HG03095 (cell line): Measurements from ENCODE around the gene CRAMP1.

Source experiments
- ATAC-seq: cut with Tn5 transposase; IDR thresholded peaks from one replicate; pipeline ENCODE4 v1.9.1; 2021; ENCODE audit warnings: moderate library complexity; ENCODE audit not compliant: unreplicated experiment

The CRAMP1 gene

DNA sequence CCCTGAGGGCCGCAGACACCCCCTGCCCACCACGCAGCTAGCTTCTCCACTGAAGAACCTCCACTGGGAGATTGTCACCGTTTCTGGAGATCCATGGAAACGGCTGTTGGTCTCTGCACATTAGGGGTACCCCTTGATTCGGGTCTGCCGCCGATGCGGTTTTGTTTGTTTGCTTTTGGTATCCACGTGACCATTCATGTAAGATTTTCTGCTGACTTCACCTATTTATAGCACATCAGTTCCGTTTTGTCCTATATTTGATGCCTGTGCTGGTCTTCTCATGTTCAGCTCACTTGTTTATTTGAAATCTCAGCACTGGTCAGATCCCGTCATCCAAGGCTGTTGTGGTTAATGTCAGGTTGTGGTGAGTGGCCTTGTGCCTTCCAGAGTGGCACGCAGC, 21.1 kb downstream of the CRAMP1 start:
- ATAC-seq: no peak

DNA sequence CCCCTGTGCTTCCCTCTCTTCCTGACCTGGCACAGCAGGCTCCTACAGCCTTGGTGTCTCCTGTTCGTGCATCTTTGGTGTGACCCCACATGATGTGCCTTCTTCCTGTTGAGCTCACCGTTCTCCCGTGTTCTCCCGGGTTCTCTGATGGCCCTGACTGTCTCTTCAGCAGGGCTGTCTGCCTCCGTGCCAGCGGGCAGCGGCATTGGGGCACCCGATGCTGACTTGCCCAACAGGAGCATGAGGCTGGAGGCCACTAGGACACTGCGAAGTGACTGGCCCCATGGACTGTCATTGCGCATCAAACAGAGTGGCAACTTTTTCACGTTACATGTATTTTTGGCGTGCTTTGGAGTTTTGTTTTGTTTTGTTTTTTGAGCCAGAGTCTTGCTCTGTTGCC, 22.4 kb downstream of the CRAMP1 start:
- no peak for ATAC-seq

- ATAC-seq: no peak
Observed at GRCh38 chr16:1635070-1635469, 22.9 kb downstream of the CRAMP1 start.

- ATAC-seq: no peak
Observed at GRCh38 chr16:1637526-1637925, 25.4 kb downstream of the CRAMP1 start.

DNA sequence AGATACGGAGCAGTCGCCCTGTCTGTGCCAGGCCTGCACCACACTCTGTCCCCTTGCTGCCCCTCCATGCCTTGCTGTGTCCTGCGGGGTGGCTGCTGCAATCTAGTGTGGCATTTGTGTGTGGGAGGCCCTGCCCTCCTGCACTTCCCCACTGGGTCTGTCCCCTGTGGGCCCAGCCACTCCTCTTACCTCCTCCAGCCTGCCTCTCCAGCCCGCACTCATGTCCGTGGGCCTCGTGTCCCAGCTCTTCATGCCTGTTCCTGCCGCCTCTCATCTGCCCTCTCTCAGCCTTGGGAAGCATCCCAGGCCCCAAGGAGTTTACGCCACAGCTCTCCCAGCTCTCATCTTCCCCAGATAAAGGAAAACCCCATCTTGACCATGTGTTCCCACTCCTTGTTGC, 26.6 kb downstream of the CRAMP1 start:
- no peak for ATAC-seq

DNA sequence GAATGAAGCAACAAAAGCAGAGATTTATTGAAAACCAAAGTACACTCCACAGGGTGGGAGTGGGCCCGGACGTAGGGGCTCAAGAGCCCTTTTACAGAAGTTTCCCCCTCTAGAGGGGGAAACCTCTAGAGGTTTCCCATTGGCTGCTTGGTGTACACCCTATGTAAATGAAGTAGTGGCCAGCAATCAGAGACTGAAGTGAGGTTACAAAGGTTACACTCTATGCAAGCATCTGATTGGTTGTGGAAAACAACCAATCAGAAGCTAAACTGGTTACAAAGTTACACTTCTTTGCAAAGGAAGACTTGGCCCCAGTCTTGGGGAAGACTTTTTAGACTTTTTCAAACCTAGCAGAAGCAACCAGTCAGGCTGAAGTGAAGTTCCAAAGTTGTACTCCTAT, 27.1 kb downstream of the CRAMP1 start:
- no peak for ATAC-seq

- no peak for ATAC-seq
Observed at GRCh38 chr16:1639860-1640259, 27.7 kb downstream of the CRAMP1 start.

DNA sequence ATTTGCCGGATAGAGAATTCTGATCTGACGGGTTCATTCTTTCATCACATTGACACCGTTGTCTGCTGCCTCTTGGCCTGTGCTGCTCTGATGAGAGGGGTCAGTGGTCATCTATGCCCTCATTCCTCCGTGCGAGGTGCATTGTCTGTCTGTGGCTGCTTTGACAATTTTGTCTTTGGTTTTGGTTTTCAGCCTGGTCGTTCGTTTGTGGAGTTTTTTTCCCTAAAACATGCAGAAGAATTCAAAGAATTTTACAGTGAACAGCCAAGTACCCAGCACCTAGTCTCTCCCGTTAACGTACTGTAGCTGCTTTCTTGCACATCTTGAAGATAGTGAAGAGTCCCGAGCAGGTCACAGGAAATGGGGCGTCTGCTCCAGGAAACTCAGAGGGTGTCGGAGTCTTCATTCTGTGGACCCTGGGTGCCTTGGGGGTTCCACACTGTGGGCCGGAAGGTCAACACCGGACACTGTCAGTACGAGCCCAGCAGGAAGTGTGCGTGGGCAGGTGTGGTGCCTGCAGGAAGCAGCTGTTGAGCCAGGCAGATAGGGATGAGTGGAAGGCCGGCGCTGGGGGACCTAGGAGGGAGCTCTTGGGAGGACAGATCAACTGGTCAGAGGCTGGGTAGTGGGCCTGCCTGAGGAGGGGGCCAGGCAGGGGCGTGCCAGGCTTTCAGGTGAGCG, 28.2 kb downstream of the CRAMP1 start:
- ATAC-seq: no peak

DNA sequence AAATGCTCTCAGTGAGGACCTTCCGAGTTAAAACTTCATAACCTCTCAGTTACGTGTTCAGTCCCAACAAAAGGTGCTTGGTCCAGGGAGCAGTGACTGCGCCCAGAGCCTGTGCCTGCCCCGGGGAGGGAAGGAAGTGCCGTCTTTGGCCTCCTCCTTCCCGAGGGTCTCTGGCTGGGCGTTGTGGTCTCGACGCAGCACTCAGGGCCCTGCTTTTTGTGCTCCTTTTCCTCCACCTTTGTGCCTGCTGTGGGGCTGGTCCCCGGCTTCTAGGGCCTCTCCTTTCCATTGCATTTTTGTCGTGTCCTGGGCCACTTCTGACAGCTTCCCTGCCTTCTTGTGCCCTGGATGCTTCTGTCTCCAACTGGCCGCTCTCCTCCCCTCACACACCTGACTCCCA, 29.1 kb downstream of the CRAMP1 start:
- no peak for ATAC-seq

DNA sequence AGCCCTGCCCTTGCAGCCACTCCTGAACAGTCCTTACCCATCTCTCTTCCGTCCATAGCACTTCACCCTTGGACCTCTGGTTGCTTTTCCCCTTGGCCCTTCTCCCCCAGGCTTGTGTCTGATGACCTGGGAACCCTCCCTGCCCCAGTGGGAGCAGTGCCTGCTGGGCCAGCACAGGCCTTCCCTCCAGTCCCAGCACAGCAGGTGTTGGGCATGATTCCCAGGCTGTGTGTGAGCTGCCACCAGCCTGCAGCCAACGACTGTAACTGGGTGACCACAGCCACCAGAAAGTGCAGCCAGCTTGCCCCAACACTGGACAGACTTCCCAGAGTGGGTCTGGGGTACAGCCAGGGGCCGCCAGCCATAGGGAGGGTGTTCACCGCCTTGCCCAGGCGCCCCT, 30.0 kb downstream of the CRAMP1 start:
- ATAC-seq: no peak

GRCh38 chr16:1642753-1643152, 30.6 kb downstream of the CRAMP1 start:
- ATAC-seq: no peak

DNA sequence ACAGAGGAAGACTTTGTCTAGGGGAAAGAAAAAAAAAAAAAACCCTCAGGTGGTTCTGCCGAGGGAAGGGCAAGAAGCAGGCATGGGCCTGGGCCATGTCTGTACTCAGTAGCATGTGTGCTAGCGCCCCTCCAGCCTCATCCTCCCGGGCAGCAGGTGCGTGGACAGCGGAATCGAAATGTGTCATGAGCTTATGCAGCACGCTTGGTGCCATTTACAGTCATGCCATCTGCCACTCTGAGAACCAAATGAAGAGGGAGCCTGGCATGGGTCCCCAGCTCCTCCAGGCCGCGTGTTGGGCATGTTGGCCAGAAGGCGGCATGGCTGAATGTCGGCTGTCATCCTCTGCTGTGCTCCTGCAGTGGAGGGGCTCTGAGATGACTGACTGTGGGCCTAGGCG, 31.4 kb downstream of the CRAMP1 start:
- ATAC-seq: no peak

DNA sequence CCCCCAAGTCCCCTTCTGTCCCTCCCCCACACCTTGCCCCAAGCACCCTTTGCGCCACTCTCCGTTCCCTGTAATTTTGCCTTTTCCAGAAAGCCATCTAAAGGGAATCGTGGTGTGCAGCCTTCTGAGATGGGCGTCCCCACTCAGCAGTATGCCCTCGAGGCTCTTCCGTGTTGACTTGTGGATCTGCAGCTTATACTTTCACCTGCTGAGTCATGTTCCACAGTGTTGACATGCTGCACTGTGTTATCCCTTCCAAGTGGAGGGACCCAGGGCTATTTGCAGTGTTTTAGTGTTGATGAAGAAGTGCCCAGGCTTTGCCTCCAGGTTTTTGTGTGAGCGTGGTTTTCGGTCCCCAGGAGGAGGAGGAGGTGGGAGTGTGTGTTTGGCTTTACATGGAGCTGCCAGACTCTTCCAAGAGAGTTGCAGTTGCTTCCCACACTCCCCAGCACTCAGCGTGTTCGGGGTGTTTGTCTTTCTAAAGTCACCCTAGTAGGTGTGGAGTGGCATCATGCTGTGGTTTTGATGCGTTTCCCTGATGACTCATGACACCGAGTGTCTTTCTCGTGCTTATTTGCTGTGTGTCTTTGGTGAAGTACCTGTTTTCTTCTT, 33.9 kb downstream of the CRAMP1 start:
- no peak for ATAC-seq

DNA sequence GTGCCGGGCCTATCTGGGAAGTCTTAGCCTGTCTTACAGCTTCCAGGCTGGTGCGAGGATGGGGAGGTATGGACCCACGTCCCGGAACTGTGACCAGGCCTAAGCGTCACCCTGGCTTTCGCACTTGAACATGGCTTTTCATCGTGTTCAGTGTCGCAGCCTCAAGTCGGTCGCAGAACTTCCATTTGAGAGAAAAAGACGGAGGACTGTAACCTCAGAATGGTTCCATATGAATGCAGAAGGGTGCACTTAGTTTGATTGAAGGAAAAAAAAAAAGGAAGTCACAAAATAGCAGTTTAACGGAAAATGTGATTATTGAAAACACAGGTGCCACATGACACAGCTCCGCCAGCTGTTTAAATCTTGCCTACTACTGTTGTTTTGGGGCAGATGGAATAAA, 35.7 kb downstream of the CRAMP1 start:
- ATAC-seq: no peak

GRCh38 chr16:1650131-1650530, 38.0 kb downstream of the CRAMP1 start:
- no peak for ATAC-seq

- ATAC-seq: no peak
Observed at GRCh38 chr16:1651094-1651973, 39.2 kb downstream of the CRAMP1 start.

DNA sequence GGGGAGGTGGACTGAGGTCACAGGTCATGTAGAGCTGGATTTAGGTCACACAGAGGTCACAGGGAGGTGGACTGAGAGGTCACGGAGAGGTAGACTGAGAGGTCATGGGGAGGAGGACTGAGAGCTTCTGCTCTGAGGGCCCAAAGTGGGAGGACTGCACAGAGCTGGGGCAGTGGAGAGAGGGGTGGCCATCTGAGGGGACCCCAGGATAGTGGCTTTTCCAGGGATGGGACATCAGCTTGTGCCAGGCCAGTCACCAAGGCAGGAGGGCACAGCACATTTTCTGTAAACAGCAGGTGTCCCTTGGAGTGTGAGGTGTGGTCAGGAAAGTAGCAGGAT, 39.8 kb downstream of the CRAMP1 start:
- ATAC-seq: no peak

DNA sequence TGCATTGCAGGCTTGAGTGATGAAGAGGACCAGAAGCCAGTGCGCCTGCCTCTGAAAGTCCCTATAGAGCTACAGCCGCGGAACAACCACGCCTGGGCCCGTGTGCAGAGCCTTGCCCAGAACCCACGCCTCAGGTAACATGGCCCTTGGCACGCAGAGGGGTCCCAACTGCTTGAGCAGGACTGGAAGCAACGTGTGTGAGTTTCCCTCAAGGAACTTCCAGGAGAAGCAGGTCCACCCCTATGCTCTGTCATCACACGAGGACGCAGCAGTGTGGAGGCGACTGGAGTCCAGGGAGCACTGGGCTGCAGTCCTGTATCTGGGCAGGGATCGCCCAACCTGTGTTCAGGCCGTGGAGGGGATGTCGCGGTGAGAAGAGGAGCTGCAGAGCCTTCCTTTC, 40.9 kb downstream of the CRAMP1 start:
- no peak for ATAC-seq

DNA sequence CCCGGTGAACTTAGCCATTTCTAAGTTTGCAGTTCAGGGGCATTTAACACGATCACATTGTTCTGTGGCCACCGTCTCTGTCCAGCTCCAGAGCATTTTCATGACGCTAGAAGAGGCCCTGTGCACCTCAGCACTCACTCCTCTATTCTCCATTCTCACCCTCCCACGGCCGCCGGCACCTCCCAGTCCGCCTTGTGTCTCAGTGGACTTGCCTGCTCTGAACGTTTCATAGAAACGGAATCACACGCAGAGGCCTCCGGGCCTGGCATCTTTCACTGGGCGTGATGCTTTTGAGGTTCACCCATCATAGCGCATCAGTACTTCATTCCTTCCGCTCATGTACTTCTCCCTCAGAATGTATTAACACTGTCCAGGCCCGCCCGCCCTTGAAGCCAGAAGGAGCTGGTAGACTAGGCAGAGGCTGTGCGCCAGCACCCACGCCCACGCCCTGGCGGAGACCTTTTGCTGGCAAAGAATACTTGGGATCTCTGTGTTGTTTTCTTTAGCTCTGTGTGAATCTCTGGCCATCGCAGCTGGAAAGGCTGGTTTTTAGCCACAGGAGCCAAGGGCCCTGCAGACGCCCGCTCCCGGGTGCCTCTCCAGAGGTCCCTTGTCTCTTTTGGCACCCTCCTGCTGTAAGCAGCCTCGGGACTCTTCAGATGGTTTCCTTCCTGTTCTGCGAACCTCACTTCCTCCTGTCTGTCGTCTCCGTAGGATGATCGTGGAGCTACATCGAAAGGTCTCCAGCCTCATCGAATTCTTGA, 42.5 kb downstream of the CRAMP1 start:
- ATAC-seq: no peak

GRCh38 chr16:1655269-1655807, 43.2 kb downstream of the CRAMP1 start:
- no peak for ATAC-seq
